Measurements from ENCODE around the gene SAPCD2. TPM values are rescaled to one million over a fixed set of nuclear protein-coding genes. Genes with fewer than 3 reads are reported as not detected.
A peak's percentile ranks its signal among the peaks of the same experiment; 100 is the strongest.

SAPCD2 gene
- total and polyA plus RNA-seq, 2 of the 8 experiments (the other 6 are each of a cell fraction or from before 2014, with no cell fraction given): 12.7 to 32.1 TPM

DNA sequence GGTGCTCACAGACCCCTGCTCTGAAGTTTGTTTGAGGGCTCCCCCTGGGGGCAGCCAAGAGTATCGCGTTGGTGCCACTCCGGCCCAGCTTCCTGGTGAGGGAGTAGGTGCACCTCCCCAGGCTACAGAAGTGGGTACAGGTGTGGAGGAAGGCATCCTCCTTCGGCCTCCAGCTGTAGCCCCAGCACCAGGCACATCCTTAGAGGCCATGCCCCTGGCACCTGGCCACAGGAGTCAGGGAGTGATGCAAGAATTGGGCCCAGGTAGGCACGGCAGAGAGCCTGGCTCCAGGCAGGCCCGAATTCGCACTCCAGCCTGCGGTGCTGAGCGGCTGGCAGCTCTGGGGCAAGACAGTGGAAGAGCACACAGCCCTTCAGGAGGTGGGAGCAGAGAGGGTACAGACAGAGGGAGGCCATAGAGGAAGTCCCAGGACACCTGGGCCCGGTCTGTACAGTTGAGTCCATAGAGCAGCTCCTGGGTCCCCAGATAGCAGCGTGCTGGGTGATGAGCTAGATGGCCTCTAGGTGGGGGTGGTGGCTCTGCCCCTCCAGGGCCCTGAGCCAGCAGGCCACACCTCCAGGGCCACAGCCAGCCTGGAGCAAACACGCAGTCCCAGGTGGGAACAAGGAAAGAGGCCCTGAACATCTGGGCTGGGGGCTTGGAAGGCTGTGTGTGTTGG is 2.4 kb downstream of the SAPCD2 start (continued):
- peak; percentile 36 to 57 for TF ChIP-seq RAD21 (IDR thresholded peaks at IDR 0.05 in 1 of 2, conservative IDR thresholded peaks at IDR 0.05 in 1 of 2; ENCODE audit: low read depth in 2 of 2, low read length in 2 of 2)
- TF ChIP-seq HDAC6 (IDR thresholded peaks at IDR 0.05; ENCODE audit: low read depth, low read length): no peak
- peak; percentile 49 for TF ChIP-seq CREB1 (IDR thresholded peaks at IDR 0.05)
- 0 out of 4 replicates have a peak, but pooled peaks of 1 of the 2 experiments have one; percentile 15 for TF ChIP-seq HDAC2 (IDR thresholded peaks at IDR 0.05; ENCODE audit: borderline replicate concordance in 1 of 2, low read depth in 2 of 2, low read length in 2 of 2)
- peak; percentile 56; the same call in 1 of the 2 replicates for TF ChIP-seq GABPA (IDR thresholded peaks at IDR 0.05; ENCODE audit: borderline replicate concordance, insufficient read depth, low read length)
- no peak for TF ChIP-seq TAF7 (optimal IDR thresholded peaks at IDR 0.05; ENCODE audit: borderline replicate concordance, low read depth, low read length)
- TF ChIP-seq MAX (IDR thresholded peaks at IDR 0.05): 0 out of 2 replicates have a peak, but pooled peaks have one; percentile 32
